Activated T-helper 2 cell treated with anti-CD3 and anti-CD28 coated beads, Interferon-gamma antibody, Interleukin-2, Interleukin-4, amounts not matched to agents 10 μg/mL and 5 μg/mL and 100 μg/mL, durations not matched to agents 14 hours and 24 hours and 36 hours (primary cell): Measurements from ENCODE around the gene COG2. TPM values are rescaled to one million over a fixed set of nuclear protein-coding genes. Genes with fewer than 3 reads are reported as not detected.

ENCODE experiments used
- DNase-seq: peaks from one replicate; pipeline ENCODE4 v3.0.0; 2021; ENCODE audit warnings: low spot score
- H3K27ac Mint-ChIP-seq: one replicate; pipeline ENCODE4 v1.8.0; 2021; ENCODE audit warnings: mixed read lengths
- H3K27me3 Mint-ChIP-seq: one replicate; pipeline ENCODE4 v1.8.0; 2021; ENCODE audit warnings: low read depth, mixed read lengths
- H3K36me3 Mint-ChIP-seq: one replicate; pipeline ENCODE4 v1.8.0; 2021; ENCODE audit warnings: low read depth, mixed read lengths
- H3K4me1 Mint-ChIP-seq: one replicate; pipeline ENCODE4 v1.8.0; 2021; ENCODE audit warnings: low read depth, mixed read lengths
- H3K4me3 Mint-ChIP-seq: one replicate; pipeline ENCODE4 v1.8.0; 2021; ENCODE audit warnings: low read depth, mild to moderate bottlenecking, moderate library complexity, mixed read lengths
- H3K9me3 Mint-ChIP-seq: one replicate; pipeline ENCODE4 v1.8.0; 2021; ENCODE audit warnings: mixed read lengths
- intact Hi-C: fragments of 100-400 bp; cut with micrococcal nuclease; formaldehyde crosslinking; loops from one replicate; pipeline ENCODE4 v1.15.1; 2023
- total RNA-seq: library from RNA; stranded (reverse); gene quantifications from 2 replicates; pipeline ENCODE4 v1.2.3, GENCODE V29; 2022

The COG2 gene
- total RNA-seq, 1 donor from 2014 or later: 38.8 TPM

DNA sequence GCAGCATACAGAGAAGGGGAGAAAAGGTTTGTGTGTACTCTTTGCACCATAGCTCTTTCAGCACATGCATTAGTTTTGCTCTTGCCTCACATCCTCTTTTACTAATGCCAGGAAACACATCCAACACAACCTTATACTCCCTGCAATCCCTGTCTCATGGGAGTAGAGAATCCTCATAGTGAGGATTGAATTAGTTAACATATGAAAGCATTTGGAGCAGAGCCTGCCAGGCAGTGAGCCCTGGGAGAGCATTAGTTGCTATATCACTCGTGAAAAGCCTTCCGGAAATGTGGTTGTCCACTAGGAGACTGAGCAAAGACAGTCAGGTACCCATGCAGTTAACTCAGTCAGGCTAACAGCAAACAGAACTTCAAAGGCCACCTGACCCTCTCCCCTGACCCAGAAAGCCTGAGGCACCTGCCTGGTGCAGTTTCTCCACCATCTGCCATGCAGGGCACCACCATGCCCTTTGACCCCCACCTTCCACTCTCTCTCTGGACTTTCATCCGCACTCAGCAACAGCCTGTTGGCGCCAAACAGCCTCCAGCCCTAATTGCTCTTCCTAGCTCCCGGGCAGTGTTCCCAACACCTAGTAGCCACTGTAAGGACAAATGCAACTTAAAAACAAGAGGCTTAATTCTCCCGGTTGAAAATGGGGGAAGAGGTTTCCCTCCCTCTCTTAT, 86.6 kb downstream of the COG2 start:
- intact Hi-C loops: no loop called here
- no peaks in the 10 kb centered on the region for H3K36me3 Mint-ChIP-seq
- H3K4me1 Mint-ChIP-seq: no peaks in the 10 kb centered on the region
- peaks cover 3% of the 10 kb centered on the region for H3K27me3 Mint-ChIP-seq
- H3K4me3 Mint-ChIP-seq: no peak overlapping the region
- H3K9me3 Mint-ChIP-seq: no peaks in the 10 kb centered on the region
- no peak for DNase-seq
- H3K27ac Mint-ChIP-seq: no peak overlapping the region

DNA sequence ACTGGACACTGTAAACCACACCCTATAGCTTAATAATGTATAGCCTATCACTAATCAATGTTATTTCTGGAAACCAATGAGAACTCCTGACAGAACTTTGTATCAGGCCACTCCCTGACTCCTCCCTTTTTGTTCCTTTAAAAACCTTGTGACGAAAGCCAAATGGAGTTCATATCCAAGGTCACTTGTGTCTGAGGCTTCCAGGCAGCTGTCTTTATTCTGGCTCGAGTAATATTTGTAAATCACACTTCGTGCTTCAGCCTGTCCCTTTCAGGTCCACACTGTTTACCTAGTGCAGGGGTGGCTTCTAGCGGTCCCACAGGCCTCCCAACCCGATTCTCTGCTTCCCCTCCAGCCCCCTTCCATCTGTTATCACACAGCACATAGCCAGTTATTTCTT, 88.7 kb downstream of the COG2 start:
- no peaks in the 10 kb centered on the region for H3K36me3 Mint-ChIP-seq
- no peaks in the 10 kb centered on the region for H3K9me3 Mint-ChIP-seq
- intact Hi-C loops: no loop called here
- no peaks in the 10 kb centered on the region for H3K4me1 Mint-ChIP-seq
- no peak for DNase-seq
- no peaks in the 10 kb centered on the region for H3K27me3 Mint-ChIP-seq
- H3K27ac Mint-ChIP-seq: no peak overlapping the region
- no peak overlapping the region for H3K4me3 Mint-ChIP-seq

DNA sequence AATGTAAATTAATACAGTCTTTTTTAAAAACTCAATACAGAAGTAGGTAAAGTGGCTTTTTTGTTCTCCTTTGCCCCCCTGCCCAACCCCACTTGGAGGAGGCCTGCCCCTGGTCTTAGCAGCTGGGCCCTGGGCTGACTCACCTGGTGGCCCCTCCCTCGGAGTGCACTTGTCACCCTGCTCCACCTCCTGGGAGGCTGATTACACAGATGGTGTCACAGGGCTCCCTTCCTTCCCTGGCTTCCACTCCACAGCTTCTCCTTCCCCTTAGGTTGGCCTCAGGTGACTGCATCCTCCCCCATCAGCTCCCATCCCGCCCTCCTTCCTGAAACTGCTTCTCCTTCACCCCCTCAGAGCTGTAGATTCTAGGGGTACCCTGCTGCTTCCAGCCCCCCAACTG, 93.2 kb downstream of the COG2 start:
- Mint-ChIP-seq H3K27me3 (peaks cover 2% of the 10 kb centered on the region), H3K36me3 (no peaks in the 10 kb centered on the region), H3K4me1 (no peaks in the 10 kb centered on the region), H3K27ac (no peak overlapping the region), H3K4me3 (no peak overlapping the region), H3K9me3 (no peaks in the 10 kb centered on the region)
- DNase-seq: no peak
- intact Hi-C loops: no loop called here

DNA sequence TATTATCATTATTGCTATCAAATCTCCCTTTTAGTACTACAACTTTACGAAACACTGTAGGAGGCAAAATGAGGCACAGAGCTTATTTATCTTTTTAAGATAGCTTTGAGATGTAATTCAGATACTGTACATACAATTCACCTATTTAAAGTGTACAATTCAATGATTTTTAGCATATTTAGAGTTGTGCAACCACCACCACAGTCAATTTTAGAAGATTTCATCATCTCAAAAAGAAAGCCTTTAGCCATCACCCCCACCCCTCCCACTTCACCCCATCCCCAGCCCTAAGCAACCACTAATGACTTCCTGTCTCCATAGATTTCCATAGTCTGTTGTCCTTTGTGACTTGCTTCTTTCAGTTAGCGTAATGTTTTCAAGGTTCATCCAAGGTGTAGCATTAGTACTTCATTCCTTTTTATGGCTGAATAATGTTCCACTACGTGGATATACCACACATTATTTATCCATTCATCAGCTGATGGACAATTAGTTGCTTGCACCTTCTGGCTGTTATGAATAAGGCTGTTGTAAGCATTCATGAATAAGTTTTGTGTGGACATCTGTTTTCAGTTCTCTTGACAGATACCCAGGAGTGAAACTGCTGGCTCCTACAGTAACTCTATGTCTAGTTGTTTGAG, 95.5 kb downstream of the COG2 start:
- Mint-ChIP-seq H3K4me3 (no peak overlapping the region), H3K27me3 (peaks cover 2% of the 10 kb centered on the region), H3K9me3 (no peaks in the 10 kb centered on the region), H3K27ac (no peak overlapping the region), H3K36me3 (no peaks in the 10 kb centered on the region), H3K4me1 (no peaks in the 10 kb centered on the region)
- intact Hi-C loops: no loop called here
- no peak for DNase-seq

DNA sequence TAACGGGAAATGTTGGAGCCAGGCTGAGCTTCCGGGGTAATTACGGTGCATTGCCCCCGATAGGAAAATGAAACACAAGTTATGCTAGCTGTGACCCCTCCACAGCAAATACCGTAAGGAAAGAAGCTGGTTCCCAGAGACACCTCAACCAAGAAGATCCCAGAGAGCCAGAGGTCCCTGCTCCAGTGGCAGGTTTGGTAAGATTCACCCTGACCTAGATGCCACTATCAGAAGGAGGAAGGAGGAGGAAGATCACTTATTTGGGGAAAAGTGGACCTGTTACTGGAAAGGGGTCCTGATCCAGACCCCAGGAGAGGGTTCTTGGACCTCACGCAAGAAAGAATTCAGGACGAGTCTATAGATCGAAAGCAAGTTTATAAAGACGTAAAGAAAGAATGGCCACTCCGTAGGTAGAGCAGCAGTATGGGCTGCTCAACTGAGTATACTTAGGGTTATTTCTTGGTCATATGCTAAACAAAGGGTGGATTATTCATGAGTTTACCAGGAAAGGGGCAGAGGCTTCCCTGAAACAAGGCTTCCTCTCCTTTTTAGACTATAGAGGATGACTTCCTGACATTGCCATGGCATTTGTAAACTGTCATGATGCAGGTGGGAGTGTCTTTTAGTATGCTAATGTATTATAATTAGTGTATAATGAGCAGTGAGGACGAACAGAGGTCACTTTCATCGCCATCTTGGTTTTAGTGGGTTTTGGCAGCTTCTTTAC, 97.4 kb downstream of the COG2 start:
- Mint-ChIP-seq H3K36me3 (no peaks in the 10 kb centered on the region), H3K27ac (no peak overlapping the region), H3K4me1 (no peaks in the 10 kb centered on the region), H3K27me3 (peaks cover 3% of the 10 kb centered on the region), H3K9me3 (no peaks in the 10 kb centered on the region), H3K4me3 (no peak overlapping the region)
- DNase-seq: no peak
- intact Hi-C loops: no loop called here

Other genes starting within 250 kb of the COG2 start
- gene PGBD5, start 216.1 kb upstream of the COG2 start, total RNA-seq: not detected in 2 replicates
- gene AGT, start 71.6 kb downstream of the COG2 start, total RNA-seq: not detected in 2 replicates
- gene CAPN9, start 104.9 kb downstream of the COG2 start, total RNA-seq: not detected in 2 replicates
- 8.9 and 9.1 TPM in 2 replicates for gene C1orf198, start 226.0 kb downstream of the COG2 start, total RNA-seq